HepG2 (cell line): ENCODE measurements around the gene CARMIL1. TPM values are rescaled to one million over a fixed set of nuclear protein-coding genes. Genes with fewer than 3 reads are reported as not detected.

Experiments used
- ATAC-seq: fragments of 200-7000 bp; cut with Tn5 transposase; 3 replicates; pipeline ENCODE4 v1.9.1; 2020; ENCODE audit warnings: mild to moderate bottlenecking, moderate library complexity
- BruUV-seq: library from RNA; stranded (reverse); fragments of 400-500 nt; replicated peaks from 2 replicates; lab custom pipeline; 2021; lab: Mats Ljungman, UMichigan
- CTCF ChIA-PET: fragments of 300-600 bp; formaldehyde crosslinking; extraction: SDS; loops from one replicate; lab custom pipeline; 2021; ENCODE audit warnings: low total read pairs, inconsistent platforms, low intra/inter-chr PET ratio; lab: Yijun Ruan, JAX
- POLR2A ChIA-PET: fragments of 350-600 bp; sonication (Branson Sonifier 250); formaldehyde crosslinking; loops from one replicate; lab custom pipeline; 2020; ENCODE audit warnings: antibody characterized with exemption, inconsistent platforms; lab: Yijun Ruan, JAX
- DNase-seq: peaks from one replicate; pipeline ENCODE4 v3.0.0-alpha.2; 2015; ENCODE audit warnings: low spot score
- FAIRE-seq: peaks from 3 replicates; lab custom pipeline; 2011; peaks lifted over from hg19 to GRCh38; lab: Jason Lieb, UNC
- H2AFZ ChIP-seq: one replicate; pipeline ENCODE4 v1.6.1; 2011; ENCODE audit warnings: low read length, inconsistent platforms
- H3K27ac ChIP-seq: fragments of 300-600 bp; 3 replicates; pipeline ENCODE4 v1.8.0; 2011; ENCODE audit warnings: mixed run types, mild to moderate bottlenecking, mixed read lengths, low read length, inconsistent platforms; ENCODE audit not compliant: insufficient read depth; ENCODE audit errors: extremely low read length
- H3K27me3 ChIP-seq, 2 experiments: fragments of 200-600 bp in 1 of 2; 2 replicates in 1 of 2; 3 replicates in 1 of 2; pipeline versions ENCODE4 v1.6.0 to v1.8.0; 2011; ENCODE audit warnings: low read length in 2 of 2, mild to moderate bottlenecking in 2 of 2, moderate library complexity in 2 of 2, inconsistent platforms in 1 of 2; ENCODE audit not compliant: insufficient read depth in 2 of 2, control insufficient read depth in 1 of 2
- H3K36me3 ChIP-seq, 2 experiments: fragments of 200-600 bp in 1 of 2; replicated peaks in 1 of 2; 2 replicates in 1 of 2; 3 replicates in 1 of 2; pipeline versions ENCODE4 v1.5.1 to v1.8.0; 2011; ENCODE audit warnings: low read length in 2 of 2, inconsistent platforms in 1 of 2; ENCODE audit not compliant: insufficient read depth in 2 of 2, control insufficient read depth in 1 of 2
- H3K4me1 ChIP-seq: 2 replicates; pipeline ENCODE4 v1.5.1; 2012; ENCODE audit warnings: low read length, inconsistent platforms; ENCODE audit not compliant: insufficient read depth
- H3K4me2 ChIP-seq: 2 replicates; pipeline ENCODE4 v1.6.0; 2011; ENCODE audit warnings: low read depth, low read length, inconsistent platforms
- H3K4me3 ChIP-seq, 3 experiments: fragments of 200-600 bp in 1 of 3; sonication (generic), shearing (Covaris generic) in 1 of 3; replicated peaks in 1 of 3; 2 replicates each; pipeline ENCODE4 v1.5.1; 2011 to 2016; ENCODE audit warnings: low read length in 3 of 3, inconsistent platforms in 2 of 3, low read depth in 2 of 3, mild to moderate bottlenecking in 2 of 3, control low read depth in 1 of 3, mixed read lengths in 1 of 3; ENCODE audit not compliant: insufficient read depth in 1 of 3
- H3K79me2 ChIP-seq: one replicate; pipeline ENCODE4 v1.6.1; 2011; ENCODE audit warnings: low read length, inconsistent platforms; ENCODE audit not compliant: insufficient read depth
- H3K9ac ChIP-seq: 2 replicates; pipeline ENCODE4 v1.6.0; 2011; ENCODE audit warnings: mild to moderate bottlenecking, low read depth, low read length, inconsistent platforms; ENCODE audit not compliant: insufficient read depth
- H3K9me3 ChIP-seq: 2 replicates; pipeline ENCODE4 v1.5.1; 2012; ENCODE audit warnings: mild to moderate bottlenecking, low read length
- H4K20me1 ChIP-seq: 2 replicates; pipeline ENCODE4 v1.6.0; 2011; ENCODE audit warnings: inconsistent platforms, mild to moderate bottlenecking, low read length, moderate library complexity; ENCODE audit not compliant: insufficient read depth
- ATF3 ChIP-seq: sonication (generic); formaldehyde crosslinking; IDR thresholded peaks from 2 replicates; pipeline ENCODE4 v1.4.0; 2020; ENCODE audit warnings: missing genetic modification reagents
- DRAP1 ChIP-seq: IDR thresholded peaks from 2 replicates; pipeline ENCODE4 v1.6.1; 2016; ENCODE audit warnings: missing genetic modification reagents, missing compliant biosample characterization
- ETV5 ChIP-seq: IDR thresholded peaks from 2 replicates; pipeline ENCODE4 v1.6.1; 2018; ENCODE audit warnings: missing biosample characterization, missing genetic modification reagents, inconsistent platforms, borderline replicate concordance
- FOXM1 ChIP-seq: sonication (generic); formaldehyde crosslinking; IDR thresholded peaks from 2 replicates; pipeline ENCODE4 v1.5.0; 2020; ENCODE audit warnings: missing genetic modification reagents
- HNRNPL ChIP-seq: fragments of 200-400 bp; formaldehyde crosslinking; IDR thresholded peaks from 2 replicates; pipeline ENCODE4 v1.6.1; 2017; ENCODE audit warnings: mild to moderate bottlenecking, low read depth, low read length
- ISL2 ChIP-seq: sonication (generic); formaldehyde crosslinking; IDR thresholded peaks from 2 replicates; pipeline ENCODE4 v1.5.0; 2020; ENCODE audit warnings: missing genetic modification reagents
- MATR3 ChIP-seq: sonication (generic); formaldehyde crosslinking; IDR thresholded peaks from 2 replicates; pipeline ENCODE4 v1.4.0; 2020; ENCODE audit warnings: missing genetic modification reagents
- MEIS2 ChIP-seq: sonication (generic); formaldehyde crosslinking; IDR thresholded peaks from 2 replicates; pipeline ENCODE4 v1.9.0; 2021; ENCODE audit warnings: mild to moderate bottlenecking, missing genetic modification reagents
- MYPOP ChIP-seq: sonication (generic); formaldehyde crosslinking; IDR thresholded peaks from 2 replicates; pipeline ENCODE4 v1.8.1; 2023; ENCODE audit warnings: mild to moderate bottlenecking, moderate library complexity, missing genetic modification reagents
- NFYB ChIP-seq: sonication (generic); formaldehyde crosslinking; IDR thresholded peaks from 2 replicates; pipeline ENCODE4 v1.4.0; 2020; ENCODE audit warnings: missing genetic modification reagents
- NFYC ChIP-seq: IDR thresholded peaks from 2 replicates; pipeline ENCODE4 v1.6.1; 2016; ENCODE audit warnings: missing genetic modification reagents, missing compliant biosample characterization
- PAWR ChIP-seq: sonication (generic); formaldehyde crosslinking; IDR thresholded peaks from 2 replicates; pipeline ENCODE4 v1.4.0; 2020; ENCODE audit warnings: missing genetic modification reagents, mild to moderate bottlenecking, borderline replicate concordance
- RARG ChIP-seq: sonication (generic); formaldehyde crosslinking; IDR thresholded peaks from 2 replicates; pipeline ENCODE4 v1.4.0; 2020; ENCODE audit warnings: low read depth, mild to moderate bottlenecking, missing genetic modification reagents
- REPIN1 ChIP-seq: sonication (generic); formaldehyde crosslinking; IDR thresholded peaks from 2 replicates; pipeline ENCODE4 v1.8.0; 2022; ENCODE audit warnings: missing genetic modification reagents, low read depth, mild to moderate bottlenecking, borderline replicate concordance
- SIX4 ChIP-seq: sonication (generic); formaldehyde crosslinking; IDR thresholded peaks from 2 replicates; pipeline ENCODE4 v1.4.0; 2020; ENCODE audit warnings: missing genetic modification reagents
- SMAD3 ChIP-seq: sonication (generic); formaldehyde crosslinking; IDR thresholded peaks from 2 replicates; pipeline ENCODE4 v1.4.0; 2020; ENCODE audit warnings: missing genetic modification reagents
- SOX13 ChIP-seq, 3 experiments: fragments of 450-650 bp in 1 of 3; sonication (generic) in 1 of 3; formaldehyde crosslinking in 1 of 3; IDR thresholded peaks in 2 of 3; conservative IDR thresholded peaks in 1 of 3; 2 replicates each; pipeline versions ENCODE4 v1.5.0 to v1.6.1; 2016 to 2020; ENCODE audit warnings: antibody characterized with exemption in 1 of 3, mild to moderate bottlenecking in 1 of 3, missing compliant biosample characterization in 1 of 3, missing genetic modification reagents in 1 of 3, moderate library complexity in 1 of 3
- TBL1XR1 ChIP-seq: fragments of 150-350 bp; IDR thresholded peaks from 2 replicates; pipeline ENCODE4 v1.6.1; 2014; ENCODE audit warnings: borderline replicate concordance, low read length; ENCODE audit not compliant: partially characterized antibody
- TOPORS ChIP-seq: sonication (generic); formaldehyde crosslinking; IDR thresholded peaks from 2 replicates; pipeline ENCODE4 v1.8.0; 2023; ENCODE audit warnings: mild to moderate bottlenecking, missing genetic modification reagents
- ZNF17 ChIP-seq: sonication (generic); formaldehyde crosslinking; IDR thresholded peaks from 2 replicates; pipeline ENCODE4 v1.5.0; 2020; ENCODE audit warnings: mild to moderate bottlenecking, missing genetic modification reagents
- ZNF564 ChIP-seq: sonication (generic); formaldehyde crosslinking; IDR thresholded peaks from 2 replicates; pipeline ENCODE4 v1.8.1; 2023; ENCODE audit warnings: mild to moderate bottlenecking, missing genetic modification reagents
- ZNF713 ChIP-seq: sonication (generic); formaldehyde crosslinking; IDR thresholded peaks from 2 replicates; pipeline ENCODE4 v1.4.0; 2020; ENCODE audit warnings: mild to moderate bottlenecking, missing genetic modification reagents
- WGBS: methylation state at CpG from one replicate; pipeline ENCODE4 v1.1.6; 2017; ENCODE audit warnings: low lambda C conversion rate; 5-methylcytosine and 5-hydroxymethylcytosine counted together
- in situ Hi-C: cut with HindIII; loops from 2 replicates; pipeline ENCODE4 v1.10.0; 2017; ENCODE audit warnings: low pct_unique_long_range_greater_than_20kb; ENCODE audit not compliant: extremely low pct_ligation_motif_present
- intact Hi-C: fragments of 100-400 bp; cut with micrococcal nuclease; formaldehyde crosslinking; loops from one replicate; pipeline ENCODE4 v1.10.0; 2022; ENCODE audit not compliant: unreplicated experiment
- polyA plus RNA-seq, 8 experiments: library from polyadenylated mRNA; depleted of rRNA in 3 of 8; stranded (reverse) in 7 of 8; unstranded in 1 of 8; fragments of >200 nt; fragmentation: Illumina TruSeq in 4 of 8; extraction: Trizol in 4 of 8; gene quantifications; 2 replicates each; pipeline versions ENCODE4 v1.2.1 to v1.2.3, GENCODE V29; 2011 to 2016; ENCODE audit warnings: low read depth in 4 of 8, missing spikeins in 1 of 8, mixed read lengths in 1 of 8; ENCODE audit not compliant: insufficient read depth in 1 of 8
- total RNA-seq, 5 experiments: library from RNA; depleted of rRNA; stranded (reverse); fragments of >200 nt; fragmentation: Illumina TruSeq; extraction: Trizol; gene quantifications; 2 replicates each; pipeline ENCODE4 v1.2.3, GENCODE V29; 2016; ENCODE audit warnings: low read depth in 1 of 5

CARMIL1 gene
- total and polyA plus RNA-seq, 2 of the 13 experiments (the other 11 are each of a cell fraction or from before 2014, with no cell fraction given), result 1.8 to 2.6 TPM

DNA sequence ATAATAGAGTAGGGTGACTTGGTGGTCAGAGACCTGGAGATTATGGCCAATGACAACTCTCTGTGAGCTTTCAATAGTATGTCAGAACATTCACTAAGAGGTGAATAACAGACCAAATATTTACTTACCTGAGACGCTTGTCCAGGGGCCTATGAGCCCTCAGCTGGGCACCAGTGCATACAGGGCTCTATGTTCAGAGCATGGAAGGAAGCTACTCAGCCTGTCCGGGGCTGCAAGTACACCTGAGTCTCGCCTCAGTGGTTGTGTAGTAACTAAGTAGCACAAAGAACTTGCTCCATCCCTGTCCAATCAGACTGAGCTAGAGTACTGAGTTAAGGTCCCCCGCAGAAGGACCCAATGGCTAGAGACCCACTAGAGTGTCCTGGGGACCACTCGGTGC is 361.3 kb downstream of the CARMIL1 start:
- Histone ChIP-seq H3K4me2 (peak overlapping the region; percentile 37), H3K79me2 (no peaks in the 10 kb centered on the region), H3K4me1 (peaks cover 96% of the 10 kb centered on the region), H2AFZ (no peak overlapping the region), H3K36me3 (no peaks in the 10 kb centered on the region), H3K4me3 (no peak overlapping the region), H3K9ac (no peak overlapping the region), H4K20me1 (no peaks in the 10 kb centered on the region), H3K9me3 (no peaks in the 10 kb centered on the region), H3K27ac (peak overlapping the region; percentile 89), H3K27me3 (no peaks in the 10 kb centered on the region)
- ATAC-seq (peak; percentile 48), DNase-seq (peak; percentile 74), FAIRE-seq (peak; percentile 42)
- no TSS peak for BruUV-seq
- WGBS, result 22% methylated on average over 5 of the region's 5 CpGs
- intact Hi-C loops, result loop anchor here (5.0 kb wide), 1 partner anchor 272 kb away; no protein-coding TSS in a partner anchor
- in situ Hi-C loops, result no loop called here
- POLR2A ChIA-PET, result interaction anchor here (0.8 to 3.1 kb wide), 4 partner anchors 11 to 1299 kb away, joined by 3 to 53 read pairs (median 7); no protein-coding TSS in a partner anchor
- CTCF ChIA-PET, result no interaction called here
- no peak for TF ChIP-seq HNRNPL
- TF ChIP-seq FOXM1 (CRISPR knock-in tag), result no peak
- no peak for TF ChIP-seq ZNF17 (CRISPR knock-in tag)
- no peak for TF ChIP-seq RARG (CRISPR knock-in tag)
- peak; percentile 49; the same call in 1 of the 2 replicates for TF ChIP-seq ETV5 (CRISPR knock-in tag)
- peak; percentile 51; the same call in 1 of the 2 replicates for TF ChIP-seq TOPORS (CRISPR knock-in tag)
- TF ChIP-seq SOX13 (IDR thresholded peaks at IDR 0.05), result no peak
- peak in 1 of 2 experiments; percentile 75; a peak in 1 of 4 replicates for TF ChIP-seq SOX13 (CRISPR knock-in tag; conservative IDR thresholded peaks at IDR 0.05 in 1 of 2, IDR thresholded peaks at IDR 0.05 in 1 of 2)
- 0 out of 2 replicates have a peak, but pooled peaks have one; percentile 56 for TF ChIP-seq MEIS2
- TF ChIP-seq SMAD3 (CRISPR knock-in tag), result no peak
- TF ChIP-seq SIX4, result 0 out of 2 replicates have a peak, but pooled peaks have one; percentile 26
- TF ChIP-seq ZNF564 (CRISPR knock-in tag), result 0 out of 2 replicates have a peak, but pooled peaks have one; percentile 40
- 0 out of 2 replicates have a peak, but pooled peaks have one; percentile 30 for TF ChIP-seq ATF3 (CRISPR knock-in tag)
- peak; percentile 87 for TF ChIP-seq ISL2
- TF ChIP-seq NFYC (CRISPR knock-in tag), result 0 out of 2 replicates have a peak, but pooled peaks have one; percentile 9
- no peak for TF ChIP-seq MATR3 (CRISPR knock-in tag)
- no peak; the same call in 1 of the 2 replicates for TF ChIP-seq DRAP1 (CRISPR knock-in tag)
- TF ChIP-seq NFYB (CRISPR knock-in tag), result no peak
- TF ChIP-seq MYPOP (CRISPR knock-in tag), result 0 out of 2 replicates have a peak, but pooled peaks have one; percentile 25
- TF ChIP-seq PAWR (CRISPR knock-in tag), result no peak
- TF ChIP-seq ZNF713, result no peak
- TF ChIP-seq REPIN1 (CRISPR knock-in tag), result peak; percentile 66; the same call in 1 of the 2 replicates
- no peak for TF ChIP-seq TBL1XR1
